Measurements from ENCODE around the gene ASAP3.

The ASAP3 gene

GRCh38 chr1:23483321-23484252 is at the start of gene ASAP3:
Gene ASAP3, minus strand, starts transcription at chr1:23484179. Its CDS starts 46 bp downstream, at chr1:23484133.
- DNase-seq = no peak

DNA sequence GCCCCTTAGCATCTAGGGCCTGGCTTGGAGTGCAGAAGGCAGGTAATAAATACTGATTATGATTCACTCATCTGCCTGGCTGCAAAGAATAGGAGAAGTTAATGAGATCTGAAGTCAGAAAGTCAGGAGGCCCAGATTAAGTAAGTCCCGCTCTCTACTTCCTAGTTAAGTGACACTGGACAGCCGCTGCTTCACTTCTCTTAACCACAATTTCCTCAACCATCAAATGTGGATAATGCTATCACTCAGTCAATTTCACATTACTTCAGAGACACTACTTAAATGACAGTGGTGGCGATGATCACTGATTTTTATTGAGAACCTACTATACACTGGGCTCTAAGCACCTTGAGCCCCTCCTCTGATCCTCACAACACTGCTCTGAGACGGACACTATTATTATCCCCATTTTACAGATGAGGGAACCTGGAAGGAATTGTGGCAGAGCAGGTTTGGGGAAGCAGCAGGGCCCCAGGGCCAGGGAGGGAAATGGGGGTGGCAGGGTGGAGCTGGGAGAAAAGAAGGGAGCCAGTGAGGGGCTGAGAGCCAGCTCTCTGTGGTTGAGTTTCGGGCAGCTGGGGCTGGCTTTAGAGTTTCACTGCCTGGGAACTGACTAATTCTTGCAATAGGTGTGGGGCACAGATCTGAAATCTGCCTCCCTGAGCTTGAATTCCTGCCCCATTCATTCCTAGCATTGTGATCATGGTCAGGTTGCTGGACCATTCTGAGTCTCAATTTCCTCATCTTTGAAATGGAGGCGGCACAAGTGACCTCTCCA is 49.5 kb upstream of the ASAP3 start:
- no peak for DNase-seq

DNA sequence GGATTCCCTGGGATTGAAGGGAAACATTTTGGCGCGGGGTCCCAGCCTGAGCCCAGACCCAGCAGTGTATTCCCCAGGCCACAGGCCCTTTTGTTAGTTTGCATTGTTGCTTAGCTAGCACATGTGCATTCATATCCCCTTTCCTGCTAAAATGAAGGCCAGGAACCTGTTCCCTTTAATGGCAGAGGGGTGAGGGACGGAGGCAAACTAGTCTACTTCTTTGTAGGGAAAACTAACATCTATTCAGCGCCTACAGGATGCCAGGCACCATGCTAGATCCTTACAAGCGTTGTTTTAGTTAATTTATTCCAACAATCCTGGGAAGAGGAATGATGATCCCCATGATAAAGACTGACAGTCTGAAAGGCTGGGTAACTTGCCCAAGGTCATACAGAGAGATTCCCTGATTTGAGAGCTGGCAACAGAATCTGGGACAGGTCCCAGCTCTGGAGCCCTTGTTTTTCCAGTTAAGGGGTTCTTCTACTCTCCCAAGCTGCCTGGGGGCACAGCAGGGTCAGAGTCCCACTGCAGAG is 47.6 kb upstream of the ASAP3 start:
- no peak for DNase-seq

DNA sequence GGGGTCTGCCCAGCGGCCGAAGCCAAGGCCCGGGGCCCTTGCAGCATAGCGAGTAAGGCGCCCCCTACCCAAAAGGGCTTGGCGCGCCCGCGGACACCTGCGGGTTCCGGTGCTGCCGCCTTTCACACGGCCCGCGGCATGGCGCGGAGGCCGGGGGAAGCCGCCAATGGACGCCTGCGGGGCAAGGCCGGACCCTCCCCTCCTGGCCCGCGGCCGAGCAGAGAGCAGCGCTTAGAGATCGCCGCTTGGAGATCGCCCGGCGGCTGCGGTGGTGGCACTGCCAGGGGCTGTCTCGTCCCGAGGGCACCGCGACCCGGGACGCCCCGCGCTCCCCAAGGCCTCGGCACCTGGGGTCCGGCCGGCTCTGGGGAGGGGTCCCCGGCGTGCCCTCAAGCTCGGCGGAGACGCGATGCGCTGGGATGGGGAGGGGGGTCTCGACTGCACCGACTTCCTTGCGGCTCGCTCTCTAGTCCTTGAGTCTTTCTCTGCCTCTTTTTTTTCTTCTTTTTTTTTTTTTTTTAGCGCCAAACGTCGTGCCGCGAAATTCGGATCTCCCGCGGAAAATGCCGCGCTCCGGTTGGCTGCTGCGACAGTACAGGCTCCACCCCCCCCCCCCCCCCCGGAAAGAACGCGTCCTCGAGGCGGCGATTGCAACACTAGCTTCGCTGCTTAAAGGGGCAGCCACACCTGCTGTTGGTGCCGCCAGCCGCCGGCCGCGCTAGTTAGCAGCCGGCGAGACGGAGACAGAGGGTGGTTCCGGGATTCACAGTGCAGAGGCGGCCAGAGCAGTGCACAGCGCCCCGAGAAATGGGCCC is 47.0 kb upstream of the ASAP3 start, which contains the start of gene E2F2:
TSS of gene E2F2 (minus strand) at position 487 of the 815 bp plus-strand sequence. CDS start at position 47, 440 bp downstream.
- DNase-seq = peak; percentile 87

DNA sequence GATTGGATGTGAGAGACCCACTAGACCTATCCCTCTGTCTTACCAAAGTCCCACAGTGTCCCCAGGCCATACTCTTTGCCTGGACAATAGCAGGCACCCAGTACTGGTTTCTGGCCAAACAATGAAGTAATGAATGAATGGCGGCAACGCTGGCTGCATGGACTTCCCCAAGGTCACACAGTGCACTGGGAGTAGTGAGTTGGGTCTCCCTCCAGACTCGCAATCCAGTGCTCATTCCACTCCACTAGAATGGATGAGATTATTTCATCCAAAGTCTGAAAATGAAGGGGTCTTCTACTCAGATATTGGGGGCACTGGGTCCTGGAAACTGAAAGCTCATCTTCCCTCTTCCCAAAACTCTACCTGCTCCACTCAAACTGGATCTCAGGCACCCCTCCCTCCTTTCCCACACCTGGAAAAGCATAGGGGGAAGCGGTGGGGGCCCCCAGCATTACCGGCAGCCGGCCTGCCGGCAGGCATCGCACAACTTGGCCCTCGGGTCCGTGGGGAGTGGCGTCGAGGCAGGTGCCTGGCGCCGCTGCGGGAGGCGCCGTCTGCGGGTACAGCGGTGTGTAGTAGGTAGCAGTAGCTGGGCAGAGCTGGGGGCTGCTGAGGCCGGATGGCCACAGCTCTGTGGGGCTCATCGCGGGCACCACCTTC is 46.2 kb upstream of the ASAP3 start:
- no peak for DNase-seq

GRCh38 chr1:23529146-23530086 is 45.4 kb upstream of the ASAP3 start:
- DNase-seq = no peak

DNA sequence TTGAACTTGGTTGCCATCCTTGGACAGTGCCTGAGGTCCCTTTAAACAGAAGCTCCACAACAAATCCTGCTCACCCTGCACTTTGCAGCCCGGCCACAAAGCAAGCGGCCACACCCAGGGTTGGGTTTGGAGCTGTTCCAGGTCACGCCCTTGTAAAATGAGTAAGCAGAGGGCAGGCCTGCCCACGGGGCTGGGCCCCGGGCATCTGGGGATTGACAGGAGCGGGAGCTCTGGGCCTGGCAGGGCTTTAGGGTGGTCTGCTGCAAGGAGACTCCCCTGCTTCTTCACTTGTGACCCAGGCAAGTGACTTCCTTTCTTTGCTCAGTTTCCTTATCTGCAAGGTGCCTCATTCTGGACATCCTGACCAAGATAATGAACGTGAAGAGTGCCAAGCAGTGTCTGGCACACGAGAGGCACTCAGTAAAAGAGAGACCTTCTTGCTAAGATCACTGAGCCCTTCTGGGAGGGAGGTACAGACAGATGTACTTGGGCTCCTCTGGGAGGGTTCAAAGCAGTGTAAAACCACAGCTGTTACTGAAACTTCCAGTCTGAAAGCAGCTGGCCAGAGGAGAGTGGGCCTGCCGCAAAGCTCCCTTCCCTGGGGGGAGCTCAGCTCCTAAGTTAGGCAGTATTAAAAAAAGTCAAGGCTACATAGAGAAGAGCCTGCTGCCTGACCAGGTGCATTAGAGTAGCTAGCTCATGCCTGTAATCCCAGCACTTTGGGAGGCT is 44.4 kb upstream of the ASAP3 start:
- peak; percentile 82 for DNase-seq

DNA sequence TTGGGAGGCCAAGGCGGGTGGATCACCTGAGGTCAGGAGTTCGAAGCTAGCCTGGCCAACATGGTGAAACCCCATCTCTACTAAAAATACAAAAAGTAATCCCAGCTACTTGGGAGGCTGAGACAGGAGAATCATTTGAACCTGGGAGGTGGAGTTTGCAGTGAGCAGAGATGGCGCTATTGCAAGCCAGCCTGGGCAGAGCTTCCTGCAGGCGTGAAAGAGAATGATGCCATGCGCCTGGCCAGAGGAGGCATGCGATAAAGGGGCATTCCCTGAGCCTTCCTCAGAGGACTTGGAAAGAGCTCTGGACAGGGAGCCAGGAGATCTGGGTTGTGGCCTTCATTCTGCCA is 43.9 kb upstream of the ASAP3 start:
- DNase-seq = no peak

DNA sequence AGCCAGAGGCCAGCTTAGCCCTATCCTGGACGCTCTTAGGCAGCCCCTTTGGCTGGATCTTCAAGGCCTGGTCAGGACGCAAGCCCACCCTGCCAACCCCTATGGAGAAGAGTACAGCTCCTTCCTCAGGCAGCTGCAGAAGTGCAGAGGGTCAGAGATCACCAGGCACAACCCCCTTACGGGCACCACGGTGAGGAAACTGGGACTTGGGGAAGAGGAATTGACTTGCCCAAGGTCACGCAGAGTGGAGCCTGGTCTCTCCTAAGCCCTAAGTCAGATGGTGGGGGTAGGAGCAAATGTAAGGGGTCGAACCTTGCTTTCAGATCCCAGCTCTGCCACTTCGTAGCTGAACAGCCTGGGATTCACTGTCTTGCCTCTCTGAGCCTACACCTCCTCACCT is 43.4 kb upstream of the ASAP3 start:
- DNase-seq = no peak

- no peak for DNase-seq
These were observed 42.5 kb upstream of the ASAP3 start for GRCh38 chr1:23526329-23527041.

- peak; percentile 40 for DNase-seq
These were observed 41.7 kb upstream of the ASAP3 start for GRCh38 chr1:23525558-23526250.

- peak; percentile 68 for DNase-seq
These were observed 40.9 kb upstream of the ASAP3 start for GRCh38 chr1:23524716-23525401.

- no peak for DNase-seq
These were observed 40.2 kb upstream of the ASAP3 start for GRCh38 chr1:23524163-23524562.

DNA sequence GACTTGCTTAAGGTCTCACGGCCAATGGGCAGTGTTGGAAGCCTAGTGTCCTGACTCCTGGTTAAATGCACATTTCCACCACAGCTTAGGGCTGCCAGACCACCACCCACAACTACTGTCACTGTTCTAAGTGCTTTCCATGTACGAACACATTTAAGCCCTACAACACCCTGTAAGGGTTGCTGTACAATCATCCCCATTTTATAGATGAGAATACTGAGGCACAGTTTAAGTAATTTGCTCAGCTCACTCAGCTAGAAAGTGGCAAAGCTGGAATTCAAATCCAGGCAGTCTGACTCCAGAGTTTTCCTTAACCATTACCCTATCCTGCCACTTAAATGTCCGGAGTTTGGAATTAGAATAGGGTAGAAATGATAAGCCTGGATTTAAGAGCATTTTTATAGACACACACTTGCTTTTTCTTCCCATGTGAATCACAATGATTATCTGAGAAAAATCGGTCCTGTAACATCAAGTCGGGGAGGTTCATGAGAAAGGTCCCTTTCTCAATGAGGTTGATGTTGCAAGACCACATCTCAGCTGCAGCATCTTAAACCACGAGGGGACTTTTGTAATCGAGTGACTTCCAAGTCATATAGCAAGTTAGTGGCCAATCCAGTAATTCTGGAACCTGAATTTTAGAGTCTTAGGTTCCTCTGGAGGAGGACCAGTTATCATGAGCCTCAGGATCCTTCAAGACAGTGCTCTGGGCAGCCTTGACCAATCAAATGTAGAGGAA is 38.4 kb upstream of the ASAP3 start:
- no peak for DNase-seq

- DNase-seq = no peak
These were observed 37.6 kb upstream of the ASAP3 start for GRCh38 chr1:23521588-23521987.

- DNase-seq = no peak
These were observed 33.6 kb upstream of the ASAP3 start for GRCh38 chr1:23517581-23517980.

GRCh38 chr1:23515905-23516304 is 31.9 kb upstream of the ASAP3 start:
- no peak for DNase-seq
